A549 (cell line): ENCODE data around the gene OPN1MW. TPM values are rescaled to one million over a fixed set of nuclear protein-coding genes. Genes with fewer than 3 reads are reported as not detected.

ENCODE experiments used
- ATAC-seq, 2 experiments: fragments of 200-7000 bp in 1 of 2; fragments of >200 bp in 1 of 2; cut with Nextera tagmentation in 1 of 2; cut with Tn5 transposase in 1 of 2; 3 replicates each; pipeline versions ENCODE4 v1.8.0 to v1.9.1; 2018 to 2020; ENCODE audit warnings: mild to moderate bottlenecking in 1 of 2, moderate library complexity in 1 of 2
- CTCF ChIA-PET: fragments of 300-600 bp; sonication (Branson Sonifier 250); formaldehyde crosslinking; extraction: SDS; loops from one replicate; lab custom pipeline; 2021; ENCODE audit warnings: antibody characterized with exemption, inconsistent platforms; lab: Yijun Ruan, JAX
- POLR2A ChIA-PET: fragments of 350-600 bp; formaldehyde crosslinking; extraction: SDS; loops from one replicate; lab custom pipeline; 2021; ENCODE audit warnings: antibody characterized with exemption, inconsistent platforms; lab: Yijun Ruan, JAX
- DNase-seq, 2 experiments: peaks; one replicate each; pipeline versions ENCODE4 v3.0.0 to v3.0.0-alpha.2; 2011 to 2016; ENCODE audit warnings: low read depth in 1 of 2, low spot score in 1 of 2
- FAIRE-seq: peaks from 2 replicates; lab custom pipeline; 2011; peaks lifted over from hg19 to GRCh38; lab: Jason Lieb, UNC
- H3K27ac ChIP-seq, 2 experiments: fragments of >200 bp; sonication (Bioruptor Twin); formaldehyde crosslinking; 3 replicates each; pipeline ENCODE4 v1.5.1; 2016 to 2017
- H3K4me1 ChIP-seq: fragments of >200 bp; sonication (Bioruptor Twin); formaldehyde crosslinking; 3 replicates; pipeline ENCODE4 v1.6.1; 2016
- H3K4me2 ChIP-seq: fragments of >200 bp; sonication (Bioruptor Twin); formaldehyde crosslinking; 3 replicates; pipeline ENCODE4 v1.6.1; 2016
- H3K4me3 ChIP-seq: fragments of >200 bp; sonication (Bioruptor Twin); formaldehyde crosslinking; 3 replicates; pipeline ENCODE4 v1.5.1; 2016
- H3K9me3 ChIP-seq: fragments of >200 bp; sonication (Bioruptor Twin); formaldehyde crosslinking; 3 replicates; pipeline ENCODE4 v1.6.1; 2016
- ATOH8 ChIP-seq: fragments of 250-450 bp; sonication (Bioruptor Pico); IDR thresholded peaks from 2 replicates; pipeline ENCODE4 v1.5.0; 2020; ENCODE audit warnings: low read depth, mild to moderate bottlenecking, moderate library complexity
- BHLHE40 ChIP-seq: IDR thresholded peaks from 2 replicates; pipeline ENCODE4 v1.6.1; 2012; ENCODE audit warnings: low read depth, low read length, inconsistent platforms
- CBX8 ChIP-seq: fragments of 200-600 bp; sonication (generic); IDR thresholded peaks from 2 replicates; pipeline ENCODE4 v1.6.1; 2016
- CHD2 ChIP-seq: fragments of 150-350 bp; IDR thresholded peaks from 2 replicates; pipeline ENCODE4 v1.6.1; 2014; ENCODE audit warnings: low read length; ENCODE audit not compliant: partially characterized antibody
- CTCF ChIP-seq: fragments of >200 bp; sonication (Bioruptor Twin); formaldehyde crosslinking; IDR thresholded peaks from 3 replicates; pipeline ENCODE4 v1.5.1; 2016
- E2F6 ChIP-seq: IDR thresholded peaks from 2 replicates; pipeline ENCODE4 v1.6.1; 2012; ENCODE audit warnings: low read depth, borderline replicate concordance
- EHF ChIP-seq: fragments of 250-450 bp; sonication (Bioruptor Pico); IDR thresholded peaks from 2 replicates; pipeline ENCODE4 v1.5.0; 2020; ENCODE audit warnings: mild to moderate bottlenecking
- ELK1 ChIP-seq: fragments of 150-350 bp; IDR thresholded peaks from 2 replicates; pipeline ENCODE4 v1.6.1; 2014; ENCODE audit warnings: low read depth, mild to moderate bottlenecking, low read length
- EP300 ChIP-seq, 2 experiments: fragments of >200 bp; sonication (Bioruptor Twin); formaldehyde crosslinking; IDR thresholded peaks; 2 replicates in 1 of 2; 3 replicates in 1 of 2; pipeline ENCODE4 v1.6.1; 2016 to 2017
- HES2 ChIP-seq: fragments of >200 bp; sonication (Bioruptor Twin); formaldehyde crosslinking; IDR thresholded peaks from 2 replicates; pipeline ENCODE4 v1.6.1; 2016
- JUNB ChIP-seq: fragments of >200 bp; sonication (Bioruptor Twin); formaldehyde crosslinking; IDR thresholded peaks from 2 replicates; pipeline ENCODE4 v1.6.1; 2016
- MYC ChIP-seq: IDR thresholded peaks from 2 replicates; pipeline ENCODE4 v1.6.1; 2012; ENCODE audit warnings: mild to moderate bottlenecking, inconsistent platforms, low read length, improper control_type of control experiment, borderline replicate concordance
- PBX3 ChIP-seq: IDR thresholded peaks from 2 replicates; pipeline ENCODE4 v1.6.1; 2012
- RAD21 ChIP-seq, 2 experiments: fragments of >200 bp in 1 of 2; sonication (Bioruptor Twin) in 1 of 2; formaldehyde crosslinking in 1 of 2; IDR thresholded peaks in 1 of 2; conservative IDR thresholded peaks in 1 of 2; 2 replicates in 1 of 2; 3 replicates in 1 of 2; pipeline ENCODE4 v1.6.1; 2012 to 2018; ENCODE audit warnings: inconsistent platforms in 1 of 2
- REST ChIP-seq: fragments of 200-600 bp; sonication (generic); IDR thresholded peaks from 2 replicates; pipeline ENCODE4 v1.6.1; 2016; ENCODE audit warnings: antibody characterized with exemption, mild to moderate bottlenecking, moderate library complexity
- WGBS: methylation state at CpG from one replicate; pipeline ENCODE4 v1.1.6; 2017; ENCODE audit errors: missing lambda C conversion rate; 5-methylcytosine and 5-hydroxymethylcytosine counted together
- polyA plus RNA-seq, 4 experiments: library from polyadenylated mRNA; depleted of rRNA in 3 of 4; stranded (reverse); fragments of >200 nt; fragmentation: RNase III in 1 of 4; extraction: RNeasy Plus Mini Kit Qiagen cat#74134 plus additional on column Dnase treatment in 1 of 4; gene quantifications; 2 replicates in 3 of 4; 3 replicates in 1 of 4; pipeline ENCODE4 v1.2.3, GENCODE V29; 2011 to 2017

Gene OPN1MW
- polyA plus RNA-seq, 2 of the 4 experiments (the other 2 are of a cell fraction), result not detected

- TF ChIP-seq REST (no peak), RAD21 (conservative IDR thresholded peaks at IDR 0.05 in 1 of 2, IDR thresholded peaks at IDR 0.05 in 1 of 2) (peak; percentile 40 to 68; a peak in 4 of 5 replicates), E2F6 (no peak), CTCF (peak; percentile 73)
These were observed 45.7 kb upstream of the OPN1MW start (continued) for GRCh38 chrX:154136627-154137161.

- Histone ChIP-seq H3K4me3 (no peak overlapping the region), H3K9me3 (no peaks in the 10 kb centered on the region), H3K4me1 (no peaks in the 10 kb centered on the region), H3K27ac (no peak overlapping the region), H3K4me2 (no peak overlapping the region)
- 76% methylated on average over 10 of the region's 10 CpGs for whole genome bisulfite sequencing
- CTCF ChIA-PET, result no interaction called here
- TF ChIP-seq EP300 (IDR thresholded peaks at IDR 0.05) (no peak), HES2 (no peak), BHLHE40 (no peak), ATOH8 (CRISPR knock-in tag) (no peak), PBX3 (no peak), RAD21 (conservative IDR thresholded peaks at IDR 0.05 in 1 of 2, IDR thresholded peaks at IDR 0.05 in 1 of 2) (no peak), CHD2 (no peak), REST (no peak), MYC (no peak), CBX8 (no peak), EHF (CRISPR knock-in tag) (no peak), ELK1 (no peak), CTCF (no peak), JUNB (no peak)
- ATAC-seq (no peak), DNase-seq (no peak), FAIRE-seq (no peak)
- POLR2A ChIA-PET, result no interaction called here
These were observed 43.5 kb upstream of the OPN1MW start for GRCh38 chrX:154138857-154139256.
